Activated T-cell treated with anti-CD3 and anti-CD28 coated beads, Interleukin-2, amount 50 U/mL, for 48 hours (primary cell): ENCODE data around the gene ICOSLG.
"Not testable (repeated sequence)": the region's sequence is repeated elsewhere in the genome, so short reads cannot be mapped to it uniquely, and the experiment has no call there.

Experiments used
- DNase-seq, 2 experiments: peaks; one replicate each; pipeline ENCODE4 v3.0.0-alpha.2; 2020

Gene ICOSLG

GRCh38 chr21:44220674-44221073 lies 20.1 kb downstream of the ICOSLG start:
- not testable (repeated sequence) for DNase-seq

DNA sequence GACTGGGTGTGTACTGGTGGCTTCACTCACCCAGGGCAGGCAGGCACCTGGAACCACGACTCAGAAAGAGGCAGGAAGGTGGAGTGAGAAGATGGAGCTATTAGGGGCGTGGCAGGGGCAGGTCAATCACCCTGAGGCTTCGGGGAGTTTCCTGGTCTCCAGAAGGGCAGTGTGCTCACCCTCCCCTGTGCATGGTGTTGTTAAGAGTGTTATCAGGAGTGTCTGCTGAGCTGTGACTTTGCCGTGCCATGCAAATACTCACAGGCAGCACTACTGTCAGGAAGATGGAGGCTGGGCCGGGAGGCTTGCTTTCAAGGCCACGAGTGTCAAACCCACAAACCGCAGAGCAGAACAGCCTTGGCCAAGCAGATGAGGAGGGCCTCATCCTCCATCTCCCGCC lies 22.3 kb downstream of the ICOSLG start:
- DNase-seq = not testable (repeated sequence)

GRCh38 chr21:44211978-44212377 lies 28.8 kb downstream of the ICOSLG start:
- DNase-seq = not testable (repeated sequence)

- not testable (repeated sequence) for DNase-seq
Measured at GRCh38 chr21:44211574-44211973, 29.2 kb downstream of the ICOSLG start.

DNA sequence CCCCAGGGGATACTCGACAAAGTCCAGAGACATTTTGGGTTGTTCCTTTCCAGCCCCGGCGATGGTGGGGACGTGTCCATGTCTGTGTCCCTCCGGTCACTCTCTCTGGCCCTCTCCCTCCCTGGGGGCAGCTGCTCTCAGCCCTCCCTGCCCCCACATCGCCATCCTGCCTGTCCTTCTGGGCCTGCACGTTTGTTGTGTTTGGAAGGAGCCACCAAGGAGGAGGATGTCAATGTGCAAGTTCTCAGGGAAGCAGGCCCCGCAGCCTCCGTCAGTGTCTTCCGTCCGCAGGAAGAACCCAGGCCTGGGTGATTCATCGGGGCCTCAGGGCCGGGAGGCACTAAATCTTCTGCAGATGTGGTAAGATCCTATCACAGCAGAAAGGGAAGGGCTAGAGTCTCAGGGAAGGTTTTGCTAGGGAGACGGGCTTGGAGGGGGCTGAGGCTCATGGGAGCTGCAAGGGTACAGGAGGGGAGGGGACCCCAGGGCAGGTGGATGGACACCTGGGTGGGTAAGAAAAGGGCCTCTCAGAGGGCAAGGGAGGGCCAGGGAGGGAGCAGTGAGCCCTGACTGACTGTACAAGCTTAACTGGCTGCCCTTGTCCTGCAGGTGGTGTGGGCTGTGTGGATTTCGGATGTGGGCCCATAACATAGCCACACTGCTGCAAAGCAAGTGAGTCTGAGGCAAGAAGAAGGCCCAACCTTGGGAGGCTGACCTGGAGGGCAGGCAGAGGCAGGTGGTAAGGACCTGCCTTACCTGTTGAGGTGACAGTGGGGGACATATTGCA lies 32.7 kb downstream of the ICOSLG start:
- DNase-seq = not testable (repeated sequence)

DNA sequence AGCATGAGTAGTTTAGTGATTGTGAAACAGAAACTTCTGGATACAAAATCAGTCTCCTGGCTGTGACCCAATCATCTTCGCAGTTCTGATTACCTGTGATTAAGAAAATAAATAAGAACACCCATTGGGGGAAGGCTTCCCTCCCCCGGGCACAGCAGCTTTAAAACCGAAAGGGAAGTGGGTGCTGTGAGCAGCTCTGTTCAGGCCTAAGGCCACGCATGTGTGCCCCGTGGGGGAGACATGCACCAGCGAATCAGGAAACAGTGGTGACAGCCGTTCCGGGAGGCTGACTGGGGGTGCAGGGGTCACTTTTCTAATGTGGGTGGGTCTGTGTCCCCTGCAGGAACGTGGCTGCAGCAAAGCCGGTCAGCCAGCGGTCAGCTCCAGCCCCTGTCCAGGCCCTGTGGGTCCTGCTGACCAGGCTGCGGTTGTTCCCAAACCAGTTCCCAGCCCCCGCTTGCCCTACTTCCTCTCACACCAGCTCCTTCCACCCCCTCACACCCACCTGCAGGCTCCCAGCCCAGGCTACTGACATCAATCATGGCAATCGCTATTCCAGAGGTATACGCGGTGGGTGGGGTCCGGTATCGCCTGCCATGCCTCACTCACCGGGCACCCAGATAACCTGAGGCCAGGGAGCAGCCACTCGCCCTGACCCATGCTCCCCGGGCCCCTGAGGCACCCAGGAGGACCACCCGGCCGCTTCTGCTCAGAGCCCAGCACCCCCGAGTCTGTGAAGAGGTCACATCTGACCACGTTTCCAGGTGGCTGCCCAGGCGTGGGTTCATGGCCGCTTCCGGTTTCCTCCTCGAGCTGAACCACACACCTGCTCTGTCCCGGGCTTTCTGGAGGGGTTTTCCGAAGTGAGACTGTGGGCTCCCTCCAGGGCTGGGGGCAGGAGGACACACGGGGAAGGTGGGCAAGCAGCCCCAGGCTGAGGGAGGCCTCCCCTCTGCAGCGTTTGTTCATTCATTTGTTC lies 33.8 kb downstream of the ICOSLG start:
- DNase-seq = not testable (repeated sequence)

- not testable (repeated sequence) for DNase-seq
Measured at GRCh38 chr21:44206187-44206586, 34.6 kb downstream of the ICOSLG start.

DNA sequence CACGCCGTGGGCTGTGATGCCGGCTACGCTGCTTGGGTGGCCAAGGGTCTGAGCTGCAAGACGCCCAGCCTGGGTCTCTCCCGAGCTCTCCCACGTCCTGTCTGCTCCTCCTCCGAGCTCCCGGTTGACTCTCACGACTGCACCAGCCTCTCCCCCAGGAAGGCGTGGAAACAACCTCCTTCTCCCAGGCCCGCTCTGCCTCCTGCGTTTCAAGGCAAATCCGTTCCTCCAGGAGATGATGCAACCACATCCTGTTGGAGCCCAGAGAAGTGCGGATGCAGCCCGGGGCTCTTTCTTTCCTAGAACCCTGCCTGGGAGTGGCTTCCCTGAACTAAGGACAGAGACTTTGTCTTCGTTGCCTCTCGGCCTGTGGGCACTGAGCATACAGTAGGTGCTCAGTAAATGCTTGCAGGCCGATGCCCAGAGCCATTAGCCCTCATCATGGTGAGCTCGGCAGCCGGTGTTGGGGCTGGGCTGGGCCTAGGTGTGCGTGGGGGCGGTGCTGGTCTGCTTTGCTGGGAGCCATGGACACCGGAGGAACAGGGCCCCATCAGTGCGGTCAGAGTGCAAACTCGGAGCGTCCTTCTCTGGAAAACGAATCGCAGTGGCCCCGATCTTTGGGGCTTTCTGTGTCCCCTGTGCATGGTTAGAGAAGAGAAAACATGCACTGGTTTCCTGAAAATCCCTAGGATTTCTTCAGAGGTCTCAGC lies 38.0 kb downstream of the ICOSLG start:
- not testable (repeated sequence) for DNase-seq

GRCh38 chr21:44199997-44200396 lies 40.7 kb downstream of the ICOSLG start:
- DNase-seq = not testable (repeated sequence)

DNA sequence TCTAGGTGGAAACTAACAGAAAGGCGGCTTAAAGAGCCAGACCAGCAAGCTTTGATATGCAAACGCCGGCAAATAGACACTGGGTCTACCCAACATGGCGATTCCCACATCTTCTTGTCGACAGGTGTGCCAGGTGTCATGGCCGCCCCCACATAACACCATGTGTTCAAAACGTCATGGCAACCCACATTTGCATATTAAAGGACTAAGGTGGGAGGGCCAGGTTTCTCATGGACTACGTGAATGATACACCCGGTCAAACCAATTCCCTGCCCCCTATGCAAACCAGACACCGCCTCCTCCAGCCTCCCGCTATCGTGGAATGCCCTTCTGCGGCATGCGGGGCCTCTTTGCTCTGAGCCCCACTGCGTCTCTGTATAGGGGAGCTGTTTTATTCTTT lies 41.3 kb downstream of the ICOSLG start:
- no peak for DNase-seq

GRCh38 chr21:44197156-44197516 lies 43.6 kb downstream of the ICOSLG start:
- DNase-seq = not testable (repeated sequence)

DNA sequence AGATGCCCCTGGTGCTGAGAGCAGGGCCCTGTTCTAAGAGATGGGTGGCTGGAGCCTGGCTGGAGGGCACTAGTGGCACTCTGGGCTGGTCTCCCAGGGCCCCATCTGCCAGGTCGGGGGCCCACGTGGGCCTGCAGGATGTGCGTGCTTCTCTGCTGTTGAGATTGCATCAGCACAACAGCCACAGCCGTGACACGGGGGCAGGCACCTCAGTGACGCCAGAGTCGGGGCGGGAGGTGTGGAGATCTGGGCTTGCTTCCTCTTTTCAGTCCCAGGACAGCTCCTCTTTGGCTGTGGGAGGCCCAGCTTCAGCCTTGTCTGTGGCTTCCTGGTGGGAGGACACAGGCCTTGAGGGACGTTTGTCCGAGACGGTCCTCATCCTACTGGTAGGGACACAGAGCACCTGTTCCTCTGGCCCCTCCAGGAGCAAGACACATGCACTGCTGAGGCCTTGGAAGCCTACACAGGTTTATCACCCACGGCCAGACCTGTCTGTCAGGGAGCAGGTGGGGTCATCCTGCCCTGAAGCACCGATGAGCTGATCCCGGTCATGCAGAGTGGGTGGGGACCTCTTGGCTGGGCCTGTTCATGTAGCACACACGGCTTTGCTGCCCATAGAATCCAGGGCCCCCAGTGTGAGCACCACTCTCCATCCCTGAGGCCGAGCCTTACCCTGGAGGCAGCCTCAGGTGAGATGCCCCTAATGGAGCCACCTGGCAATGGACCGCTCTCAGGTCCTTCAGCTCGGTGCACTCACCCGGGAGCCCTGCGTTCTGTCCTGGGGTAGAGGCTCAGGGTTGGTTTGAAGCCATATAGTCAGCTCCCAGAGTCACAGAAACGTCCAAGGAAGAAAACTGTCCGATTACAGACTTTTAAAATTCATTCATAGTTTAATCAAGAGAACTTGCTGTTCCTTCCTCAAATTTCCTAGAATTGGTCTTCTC lies 44.3 kb downstream of the ICOSLG start:
- not testable (repeated sequence) for DNase-seq

GRCh38 chr21:44194888-44195287 lies 45.9 kb downstream of the ICOSLG start:
- not testable (repeated sequence) for DNase-seq

DNA sequence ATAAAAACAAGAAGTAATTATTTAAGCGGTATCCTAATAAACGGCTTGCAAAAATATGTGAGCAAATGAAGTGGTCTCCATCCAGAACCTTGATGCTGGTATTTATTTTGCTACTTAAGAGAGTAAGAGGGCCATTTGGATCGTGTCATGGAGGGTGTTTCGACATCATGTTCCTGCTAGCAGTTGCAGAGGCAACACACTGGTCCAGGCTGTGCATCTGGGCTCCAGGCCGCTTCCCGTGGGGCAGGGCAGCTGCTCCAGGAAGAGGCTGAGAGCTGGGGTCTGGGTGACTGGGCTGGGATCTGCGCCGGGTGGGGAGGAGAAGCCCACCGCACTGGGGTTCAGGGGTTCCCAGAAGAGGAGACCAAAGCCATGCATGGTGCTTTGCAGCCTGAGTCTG lies 46.3 kb downstream of the ICOSLG start:
- DNase-seq = not testable (repeated sequence)

DNA sequence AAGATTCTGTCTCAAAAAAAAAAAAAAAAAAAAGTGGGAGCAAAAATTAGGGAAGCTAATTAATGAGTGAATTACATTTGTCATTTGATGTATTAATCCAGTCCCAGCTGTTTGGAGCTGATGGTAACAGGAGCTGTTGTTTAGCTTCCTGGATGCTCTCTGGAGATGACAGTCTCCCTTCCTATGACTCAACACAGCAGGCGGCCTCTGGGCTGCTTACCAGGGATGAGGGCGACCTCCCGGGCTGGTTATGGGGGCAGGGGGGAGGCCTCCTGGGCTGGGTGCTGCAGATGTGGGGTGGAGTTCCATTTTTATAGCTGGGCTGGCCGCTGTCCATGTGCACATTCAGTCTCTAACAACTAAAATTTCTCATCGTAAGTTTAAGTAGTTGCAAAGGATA lies 47.6 kb downstream of the ICOSLG start:
- DNase-seq = not testable (repeated sequence)

GRCh38 chr21:44190349-44191271 lies 50.1 kb downstream of the ICOSLG start:
- not testable (repeated sequence) for DNase-seq

GRCh38 chr21:44184862-44185261 lies 55.9 kb downstream of the ICOSLG start:
- not testable (repeated sequence) for DNase-seq

DNA sequence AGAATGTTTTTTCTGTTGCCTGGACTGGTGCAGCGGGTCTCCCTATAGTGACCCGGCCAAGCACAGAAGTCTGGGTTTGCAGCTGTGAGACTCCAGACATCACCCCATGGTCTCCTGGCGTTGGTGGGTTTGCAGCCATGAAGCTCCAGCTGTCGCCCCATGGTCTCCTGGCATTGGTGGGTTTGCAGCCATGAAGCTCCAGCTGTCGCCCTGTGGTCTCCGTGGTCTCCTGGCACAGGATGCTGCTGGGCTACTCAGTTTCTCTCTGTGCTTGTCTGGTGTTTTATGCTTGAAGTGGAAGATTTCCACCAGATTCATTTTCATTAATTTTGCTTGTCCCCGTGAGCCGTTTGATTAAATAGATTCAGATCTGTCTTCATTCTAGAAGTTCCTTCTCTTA lies 58.5 kb downstream of the ICOSLG start:
- not testable (repeated sequence) for DNase-seq

GRCh38 chr21:44181506-44181905 lies 59.2 kb downstream of the ICOSLG start:
- DNase-seq = not testable (repeated sequence)

- DNase-seq = not testable (repeated sequence)
Measured at GRCh38 chr21:44176127-44176526, 64.6 kb downstream of the ICOSLG start.

DNA sequence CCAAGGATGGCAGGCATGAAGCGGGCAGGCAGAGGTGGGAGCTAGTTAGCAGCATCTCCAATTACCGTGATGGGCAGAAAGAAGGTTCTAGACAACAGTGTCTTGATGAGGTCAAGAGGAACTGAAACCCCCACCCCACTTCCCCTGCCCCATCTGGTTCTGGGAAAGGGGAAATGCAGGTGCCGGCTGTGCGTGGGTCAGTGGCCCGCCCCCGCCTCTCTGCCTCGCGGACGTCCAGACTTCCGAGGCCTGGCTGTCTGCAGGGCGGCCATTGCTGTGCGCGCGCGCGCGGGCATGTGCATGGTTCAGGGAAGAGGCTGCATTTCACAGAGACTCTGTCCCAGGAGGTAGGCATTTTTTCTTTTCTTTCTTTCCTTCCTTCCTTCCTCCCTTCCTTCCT lies 65.6 kb downstream of the ICOSLG start:
- DNase-seq = not testable (repeated sequence)
